Osteoblast (primary cell): Measurements from ENCODE around the gene SPEF2. TPM values are rescaled to one million over a fixed set of nuclear protein-coding genes. Genes with fewer than 3 reads are reported as not detected.

Source experiments
- DNase-seq: peaks from one replicate; pipeline ENCODE4 v3.0.0; 2011; ENCODE audit warnings: low spot score, mixed read lengths; ENCODE audit not compliant: insufficient read length; ENCODE audit errors: missing footprints
- H2AFZ ChIP-seq: 2 replicates; pipeline ENCODE4 v1.6.0; 2011; ENCODE audit warnings: mild to moderate bottlenecking, low read length
- H3K27ac ChIP-seq: 2 replicates; pipeline ENCODE4 v1.5.1; 2011; ENCODE audit warnings: mild to moderate bottlenecking, low read depth, low read length, moderate library complexity
- H3K27me3 ChIP-seq: 2 replicates; pipeline ENCODE4 v1.6.0; 2012; ENCODE audit warnings: mild to moderate bottlenecking, control low read depth, inconsistent platforms, low read length, moderate library complexity; ENCODE audit not compliant: insufficient read depth
- H3K36me3 ChIP-seq: 2 replicates; pipeline ENCODE4 v1.5.1; 2011; ENCODE audit warnings: mild to moderate bottlenecking, low read length, control low read depth, moderate library complexity; ENCODE audit not compliant: insufficient read depth
- H3K4me1 ChIP-seq: 2 replicates; pipeline ENCODE4 v1.5.1; 2011; ENCODE audit warnings: mild to moderate bottlenecking, low read length, control low read depth, moderate library complexity; ENCODE audit not compliant: insufficient read depth
- H3K4me2 ChIP-seq: 2 replicates; pipeline ENCODE4 v1.6.0; 2011; ENCODE audit warnings: mild to moderate bottlenecking, low read length; ENCODE audit not compliant: insufficient read depth
- H3K4me3 ChIP-seq: fragments of 200-600 bp; sonication (generic); 3 replicates; pipeline ENCODE4 v1.5.1; 2012; ENCODE audit warnings: mild to moderate bottlenecking, low read length, inconsistent platforms; ENCODE audit not compliant: insufficient read depth
- H3K79me2 ChIP-seq: 2 replicates; pipeline ENCODE4 v1.6.0; 2012; ENCODE audit warnings: mild to moderate bottlenecking, low read length, control low read depth, inconsistent platforms; ENCODE audit not compliant: insufficient read depth
- H3K9me3 ChIP-seq: 2 replicates; pipeline ENCODE4 v1.5.1; 2011; ENCODE audit warnings: low read depth, low read length, control low read depth
- H4K20me1 ChIP-seq: 2 replicates; pipeline ENCODE4 v1.6.0; 2012; ENCODE audit warnings: mild to moderate bottlenecking, low read length, control low read depth; ENCODE audit not compliant: insufficient read depth
- total RNA-seq: library from RNA; depleted of rRNA; stranded (reverse); fragments of >200 nt; gene quantifications from 2 replicates; pipeline ENCODE4 v1.2.3, GENCODE V29; 2012
- TF ChIP-seq, protein P1 (sequence below): IDR thresholded peaks from 2 replicates; pipeline ENCODE4 v1.5.1; 2011; ENCODE audit warnings: mild to moderate bottlenecking, low read depth, low read length, moderate library complexity; ENCODE audit errors: extremely low read depth

SPEF2 gene
- total RNA-seq, 1 donor, result 7.2 TPM

DNA sequence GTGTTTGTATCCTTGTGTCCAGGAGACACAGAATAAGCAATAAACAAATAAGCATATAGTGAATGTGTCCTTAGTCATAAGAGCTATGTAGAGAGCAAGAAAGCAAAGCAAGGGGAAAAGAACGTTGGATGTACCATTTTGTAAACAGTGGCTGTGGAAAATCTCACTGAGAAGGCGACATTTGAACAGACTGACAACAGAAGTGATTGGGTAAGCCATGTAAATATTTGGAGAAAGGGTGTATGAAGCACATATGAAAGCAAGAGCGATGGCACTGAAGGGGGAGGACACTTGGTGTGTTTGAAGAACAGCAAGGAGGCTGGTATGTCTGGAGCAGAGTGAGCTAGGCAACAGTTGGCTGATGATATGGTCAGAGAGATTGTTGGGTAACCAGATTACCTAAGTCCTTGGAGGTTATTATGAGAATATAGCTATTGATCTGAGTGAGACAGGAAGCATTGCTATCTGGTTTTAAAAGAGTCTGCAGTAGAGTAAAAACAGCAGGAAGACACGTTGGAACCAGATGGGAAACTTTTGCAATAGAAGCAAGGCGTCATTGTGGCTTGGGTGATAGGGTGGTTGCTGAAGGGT, 123.6 kb downstream of the SPEF2 start:
- no peak for DNase-seq

DNA sequence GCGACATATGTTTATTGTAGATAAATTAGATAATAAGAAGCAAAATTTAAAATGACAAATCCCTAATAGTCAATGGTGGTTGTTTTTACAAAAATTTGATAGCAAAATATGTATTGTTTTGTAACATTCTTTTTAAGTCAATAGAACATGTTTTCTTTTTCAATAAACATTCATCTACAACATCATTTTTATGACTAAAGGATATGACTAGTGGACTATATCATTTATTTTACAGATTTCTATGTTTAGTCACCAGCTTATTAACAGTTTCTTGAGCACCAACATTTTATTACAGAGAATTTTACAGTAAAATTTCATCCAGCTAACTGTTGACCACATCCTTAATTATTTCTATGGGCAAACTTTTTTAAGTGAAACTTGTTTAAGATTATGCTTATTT, 124.3 kb downstream of the SPEF2 start:
- Histone ChIP-seq H3K9me3 (no peaks in the 10 kb centered on the region), H3K4me2 (no peak overlapping the region), H3K4me3 (no peak overlapping the region), H3K27ac (no peak overlapping the region), H2AFZ (no peak overlapping the region), H3K79me2 (no peaks in the 10 kb centered on the region), H4K20me1 (no peaks in the 10 kb centered on the region), H3K27me3 (peaks cover 6% of the 10 kb centered on the region), H3K4me1 (peaks cover 7% of the 10 kb centered on the region), H3K36me3 (no peaks in the 10 kb centered on the region)
- no peak for DNase-seq
- TF ChIP-seq, protein P1, sequence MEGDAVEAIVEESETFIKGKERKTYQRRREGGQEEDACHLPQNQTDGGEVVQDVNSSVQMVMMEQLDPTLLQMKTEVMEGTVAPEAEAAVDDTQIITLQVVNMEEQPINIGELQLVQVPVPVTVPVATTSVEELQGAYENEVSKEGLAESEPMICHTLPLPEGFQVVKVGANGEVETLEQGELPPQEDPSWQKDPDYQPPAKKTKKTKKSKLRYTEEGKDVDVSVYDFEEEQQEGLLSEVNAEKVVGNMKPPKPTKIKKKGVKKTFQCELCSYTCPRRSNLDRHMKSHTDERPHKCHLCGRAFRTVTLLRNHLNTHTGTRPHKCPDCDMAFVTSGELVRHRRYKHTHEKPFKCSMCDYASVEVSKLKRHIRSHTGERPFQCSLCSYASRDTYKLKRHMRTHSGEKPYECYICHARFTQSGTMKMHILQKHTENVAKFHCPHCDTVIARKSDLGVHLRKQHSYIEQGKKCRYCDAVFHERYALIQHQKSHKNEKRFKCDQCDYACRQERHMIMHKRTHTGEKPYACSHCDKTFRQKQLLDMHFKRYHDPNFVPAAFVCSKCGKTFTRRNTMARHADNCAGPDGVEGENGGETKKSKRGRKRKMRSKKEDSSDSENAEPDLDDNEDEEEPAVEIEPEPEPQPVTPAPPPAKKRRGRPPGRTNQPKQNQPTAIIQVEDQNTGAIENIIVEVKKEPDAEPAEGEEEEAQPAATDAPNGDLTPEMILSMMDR, result no peak

More for the DNA sequence above, 123.6 kb downstream of the SPEF2 start:
- no peaks in the 10 kb centered on the region for H3K9me3 ChIP-seq
- no peaks in the 10 kb centered on the region for H3K36me3 ChIP-seq
- H3K79me2 ChIP-seq, result no peaks in the 10 kb centered on the region
- no peak overlapping the region for H3K27ac ChIP-seq
- H3K4me1 ChIP-seq, result peaks cover 7% of the 10 kb centered on the region
- H3K4me3 ChIP-seq, result no peak overlapping the region
- no peaks in the 10 kb centered on the region for H4K20me1 ChIP-seq
- H2AFZ ChIP-seq, result no peak overlapping the region
- TF ChIP-seq, protein P1, result no peak
- peaks cover 6% of the 10 kb centered on the region for H3K27me3 ChIP-seq
- H3K4me2 ChIP-seq, result no peak overlapping the region

DNA sequence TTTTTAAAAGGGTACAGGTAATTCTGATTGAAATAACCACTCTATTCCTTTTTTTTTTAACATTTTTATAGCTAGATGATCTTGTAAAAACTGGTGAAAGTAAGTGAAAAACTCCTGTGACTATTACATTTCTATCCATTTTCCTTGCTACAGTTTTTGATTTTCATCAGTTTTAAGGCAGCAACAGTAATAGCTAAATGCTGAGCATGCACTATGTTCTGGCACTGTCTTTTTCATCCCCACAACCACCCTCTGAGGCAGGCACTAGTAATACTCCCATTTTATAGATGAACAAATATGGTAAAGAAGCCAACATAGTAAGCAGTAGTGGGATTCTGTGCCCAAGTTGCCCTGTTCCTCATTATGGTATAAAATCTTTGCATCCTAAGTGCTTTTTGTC, 126.0 kb downstream of the SPEF2 start:
- no peak for DNase-seq

GRCh38 chr5:35745193-35745592, 127.5 kb downstream of the SPEF2 start:
- Histone ChIP-seq H3K27me3 (peaks cover 6% of the 10 kb centered on the region), H3K4me2 (no peak overlapping the region), H3K9me3 (no peaks in the 10 kb centered on the region), H4K20me1 (no peaks in the 10 kb centered on the region), H3K36me3 (no peaks in the 10 kb centered on the region), H3K79me2 (no peaks in the 10 kb centered on the region), H3K4me3 (no peak overlapping the region), H2AFZ (no peak overlapping the region), H3K27ac (no peak overlapping the region), H3K4me1 (peaks cover 7% of the 10 kb centered on the region)
- no peak for DNase-seq
- TF ChIP-seq, protein P1, result no peak

More for the DNA sequence above, 126.0 kb downstream of the SPEF2 start:
- Histone ChIP-seq H3K4me1 (peaks cover 7% of the 10 kb centered on the region), H3K9me3 (no peaks in the 10 kb centered on the region), H2AFZ (no peak overlapping the region), H3K36me3 (no peaks in the 10 kb centered on the region), H4K20me1 (no peaks in the 10 kb centered on the region), H3K4me2 (no peak overlapping the region), H3K79me2 (no peaks in the 10 kb centered on the region), H3K27ac (no peak overlapping the region), H3K4me3 (no peak overlapping the region), H3K27me3 (peaks cover 6% of the 10 kb centered on the region)
- TF ChIP-seq, protein P1, result no peak
